OCI-LY7 (cell line): ENCODE results near the gene ARL4A.

ENCODE experiments used
- EZH2phosphoT487 ChIP-seq: fragments of 200-600 bp; sonication (generic); IDR thresholded peaks from 2 replicates; pipeline ENCODE4 v1.6.1; 2018; ENCODE audit warnings: low read depth, borderline replicate concordance, mild to moderate bottlenecking, mixed run types, antibody characterized with exemption, low read length, moderate library complexity, mixed read lengths
- TF ChIP-seq, protein P1 (sequence below): fragments of 200-600 bp; sonication (generic); conservative IDR thresholded peaks from 2 replicates; pipeline ENCODE4 v1.5.1; 2014; ENCODE audit warnings: mild to moderate bottlenecking, antibody characterized with exemption, low read length, moderate library complexity, mixed read lengths

DNA sequence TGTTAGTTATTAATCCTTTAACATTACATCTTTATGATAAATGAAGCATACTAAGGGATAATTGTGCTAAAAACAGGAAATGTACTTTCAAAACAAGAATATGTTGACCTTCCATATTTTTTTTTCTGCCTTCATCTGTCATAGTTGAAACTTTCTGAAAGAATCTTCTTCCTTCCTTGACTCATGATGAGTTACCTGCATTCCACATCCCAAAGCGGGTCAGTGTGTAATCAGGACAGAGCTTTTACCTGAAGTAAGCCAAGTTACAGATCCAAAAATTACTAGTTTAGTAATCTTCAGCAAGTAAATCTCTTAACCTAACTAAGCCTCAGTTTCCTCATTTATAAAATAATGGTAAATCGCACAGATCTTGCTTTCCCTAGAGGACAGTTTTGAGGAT, 13.4 kb upstream of the ARL4A start:
- TF ChIP-seq, protein P1, sequence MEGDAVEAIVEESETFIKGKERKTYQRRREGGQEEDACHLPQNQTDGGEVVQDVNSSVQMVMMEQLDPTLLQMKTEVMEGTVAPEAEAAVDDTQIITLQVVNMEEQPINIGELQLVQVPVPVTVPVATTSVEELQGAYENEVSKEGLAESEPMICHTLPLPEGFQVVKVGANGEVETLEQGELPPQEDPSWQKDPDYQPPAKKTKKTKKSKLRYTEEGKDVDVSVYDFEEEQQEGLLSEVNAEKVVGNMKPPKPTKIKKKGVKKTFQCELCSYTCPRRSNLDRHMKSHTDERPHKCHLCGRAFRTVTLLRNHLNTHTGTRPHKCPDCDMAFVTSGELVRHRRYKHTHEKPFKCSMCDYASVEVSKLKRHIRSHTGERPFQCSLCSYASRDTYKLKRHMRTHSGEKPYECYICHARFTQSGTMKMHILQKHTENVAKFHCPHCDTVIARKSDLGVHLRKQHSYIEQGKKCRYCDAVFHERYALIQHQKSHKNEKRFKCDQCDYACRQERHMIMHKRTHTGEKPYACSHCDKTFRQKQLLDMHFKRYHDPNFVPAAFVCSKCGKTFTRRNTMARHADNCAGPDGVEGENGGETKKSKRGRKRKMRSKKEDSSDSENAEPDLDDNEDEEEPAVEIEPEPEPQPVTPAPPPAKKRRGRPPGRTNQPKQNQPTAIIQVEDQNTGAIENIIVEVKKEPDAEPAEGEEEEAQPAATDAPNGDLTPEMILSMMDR, result no peak
- TF ChIP-seq EZH2phosphoT487, result no peak
